Panc1 (cell line): Measurements from ENCODE around the gene HAGH. TPM values are rescaled to one million over a fixed set of nuclear protein-coding genes. Genes with fewer than 3 reads are reported as not detected.

Experiments
- ATAC-seq: fragments of 200-7000 bp; cut with Tn5 transposase; 2 replicates; pipeline ENCODE4 v1.9.1; 2020; ENCODE audit warnings: mild to moderate bottlenecking, moderate library complexity
- BruUV-seq: library from RNA; stranded (reverse); fragments of 400-500 nt; replicated peaks from 2 replicates; lab custom pipeline; 2021; lab: Mats Ljungman, UMichigan
- CTCF ChIA-PET: fragments of 300-600 bp; sonication (Branson Sonifier 250); formaldehyde crosslinking; loops from one replicate; lab custom pipeline; 2022; ENCODE audit warnings: antibody characterized with exemption; lab: Charles Lee
- POLR2A ChIA-PET: fragments of 300-600 bp; sonication (Branson Sonifier 250); formaldehyde crosslinking; loops from one replicate; lab custom pipeline; 2022; ENCODE audit warnings: antibody characterized with exemption; lab: Charles Lee
- DNase-seq: peaks from one replicate; pipeline ENCODE4 v3.0.0-alpha.2; 2010; ENCODE audit warnings: low read depth, low spot score
- H3K27ac ChIP-seq: 2 replicates; pipeline ENCODE4 v1.5.1; 2011; ENCODE audit warnings: mild to moderate bottlenecking, low read length, inconsistent platforms
- H3K27me3 ChIP-seq: fragments of 200-500 bp; sonication (Bioruptor generic); 2 replicates; pipeline ENCODE4 v1.6.0; 2014; ENCODE audit warnings: low read length, inconsistent platforms; ENCODE audit not compliant: control insufficient read depth, insufficient read depth
- H3K36me3 ChIP-seq: fragments of 200-500 bp; sonication (Bioruptor generic); 2 replicates; pipeline ENCODE4 v1.5.1; 2014; ENCODE audit warnings: inconsistent platforms, mild to moderate bottlenecking, low read length, moderate library complexity; ENCODE audit not compliant: control insufficient read depth, insufficient read depth
- H3K4me1 ChIP-seq: 2 replicates; pipeline ENCODE4 v1.5.1; 2011; ENCODE audit warnings: inconsistent platforms, mild to moderate bottlenecking, low read length, moderate library complexity; ENCODE audit not compliant: control insufficient read depth, insufficient read depth
- H3K4me3 ChIP-seq, 2 experiments: 2 replicates each; pipeline ENCODE4 v1.5.1; 2011 to 2012; ENCODE audit warnings: low read depth in 2 of 2, low read length in 2 of 2, mild to moderate bottlenecking in 2 of 2, inconsistent platforms in 1 of 2, moderate library complexity in 1 of 2
- H3K9me3 ChIP-seq: fragments of 200-500 bp; sonication (Bioruptor generic); 2 replicates; pipeline ENCODE4 v1.5.1; 2014; ENCODE audit warnings: low read depth, mild to moderate bottlenecking, inconsistent platforms, low read length, moderate library complexity; ENCODE audit not compliant: control insufficient read depth, insufficient read depth
- CTCF ChIP-seq: fragments of 450-650 bp; IDR thresholded peaks from 2 replicates; pipeline ENCODE4 v1.5.1; 2017; ENCODE audit warnings: mild to moderate bottlenecking
- POLR2AphosphoS5 ChIP-seq: IDR thresholded peaks from 2 replicates; pipeline ENCODE4 v1.6.1; 2012; ENCODE audit warnings: mild to moderate bottlenecking, low read depth, low read length, moderate library complexity
- REST ChIP-seq, 2 experiments: IDR thresholded peaks; 2 replicates each; pipeline ENCODE4 v1.6.1; 2011 to 2012; ENCODE audit warnings: low read depth in 2 of 2, control low read depth in 1 of 2, low read length in 1 of 2, mild to moderate bottlenecking in 1 of 2, moderate library complexity in 1 of 2; ENCODE audit not compliant: insufficient read depth in 1 of 2
- SIN3A ChIP-seq: IDR thresholded peaks from 2 replicates; pipeline ENCODE4 v1.6.1; 2012; ENCODE audit warnings: low read depth, mild to moderate bottlenecking, low read length, moderate library complexity, borderline replicate concordance; ENCODE audit not compliant: insufficient read depth
- TCF7L2 ChIP-seq: IDR thresholded peaks from 2 replicates; pipeline ENCODE4 v1.6.1; 2011; ENCODE audit warnings: mild to moderate bottlenecking, low read depth, low read length, inconsistent platforms
- in situ Hi-C: cut with HindIII; loops from 2 replicates; pipeline ENCODE4 v1.10.0; 2016; ENCODE audit warnings: low sequenced_read_pairs, low pct_unique_long_range_greater_than_20kb
- intact Hi-C: fragments of 100-400 bp; cut with micrococcal nuclease; formaldehyde crosslinking; loops from one replicate; pipeline ENCODE4 v1.10.0; 2022; ENCODE audit not compliant: unreplicated experiment
- total RNA-seq: library from RNA; stranded (reverse); gene quantifications from one replicate; pipeline ENCODE4 v1.2.1, GENCODE V29; 2021; ENCODE audit not compliant: unreplicated experiment

Gene HAGH
- total RNA-seq, 1 experiment from 2014 or later, result 58.9 TPM

- Histone ChIP-seq H3K27ac (no peak overlapping the region), H3K27me3 (no peaks in the 10 kb centered on the region), H3K9me3 (no peaks in the 10 kb centered on the region), H3K4me3 (no peak overlapping the region), H3K4me1 (0 out of 2 replicates have a peak, but pooled peaks cover 1% of the 10 kb centered on the region), H3K36me3 (no peaks in the 10 kb centered on the region; the same call in 1 of the 2 replicates)
- DNase-seq, result no peak
- CTCF ChIA-PET, result no interaction called here
- intact Hi-C loops (no loop called here), in situ Hi-C loops (no loop called here)
- BruUV-seq, result no TSS peak
- POLR2A ChIA-PET, result no interaction called here
- ATAC-seq, result peak; percentile 26
- TF ChIP-seq TCF7L2 (no peak), SIN3A (no peak), POLR2AphosphoS5 (no peak), REST (IDR thresholded peaks at IDR 0.05; ENCODE audit: insufficient read depth in 1 of 2, low read depth in 2 of 2, low read length in 1 of 2) (no peak), CTCF (peak; percentile 45; the same call in 1 of the 2 replicates)
Measured at GRCh38 chr16:1763521-1764511, 62.8 kb downstream of the HAGH start.

- DNase-seq (no peak), ATAC-seq (peak; percentile 1; the same call in 1 of the 2 replicates)
- TF ChIP-seq POLR2AphosphoS5, result no peak
- TF ChIP-seq TCF7L2, result no peak
- no peak for TF ChIP-seq CTCF
- no peak for TF ChIP-seq SIN3A
- TF ChIP-seq REST (IDR thresholded peaks at IDR 0.05; ENCODE audit: insufficient read depth in 1 of 2, low read depth in 2 of 2, low read length in 1 of 2), result no peak
- Histone ChIP-seq H3K9me3 (no peaks in the 10 kb centered on the region), H3K4me1 (no peaks in the 10 kb centered on the region), H3K27me3 (no peaks in the 10 kb centered on the region), H3K36me3 (no peaks in the 10 kb centered on the region; the same call in 1 of the 2 replicates), H3K4me3 (no peak overlapping the region), H3K27ac (no peak overlapping the region)
- POLR2A ChIA-PET, result no interaction called here
- BruUV-seq, result no TSS peak
- intact Hi-C loops (no loop called here), in situ Hi-C loops (no loop called here)
- CTCF ChIA-PET, result no interaction called here
Measured at GRCh38 chr16:1762879-1763520, 63.6 kb downstream of the HAGH start.
